Skeletal muscle satellite cell (primary cell): ENCODE data around the gene LRP8.

Experiments used
- H3K27me3 ChIP-seq: 2 replicates; pipeline ENCODE4 v1.7.0; 2013; ENCODE audit warnings: low read length; ENCODE audit not compliant: control insufficient read depth, insufficient read depth
- H3K36me3 ChIP-seq: 2 replicates; pipeline ENCODE4 v1.7.0; 2013; ENCODE audit warnings: mild to moderate bottlenecking, control low read depth, low read length; ENCODE audit not compliant: insufficient read depth
- H3K4me1 ChIP-seq: 2 replicates; pipeline ENCODE4 v1.7.0; 2013; ENCODE audit warnings: low read length; ENCODE audit not compliant: control insufficient read depth, insufficient read depth
- H3K4me2 ChIP-seq: 2 replicates; pipeline ENCODE4 v1.7.0; 2013; ENCODE audit warnings: mild to moderate bottlenecking, low read length
- H3K4me3 ChIP-seq: 2 replicates; pipeline ENCODE4 v1.7.0; 2013; ENCODE audit warnings: low read length
- H3K9ac ChIP-seq: 2 replicates; pipeline ENCODE4 v1.7.0; 2013; ENCODE audit warnings: mild to moderate bottlenecking, low read depth, low read length, moderate library complexity
- H3K9me3 ChIP-seq: replicated peaks from 2 replicates; pipeline ENCODE4 v1.7.0; 2013; ENCODE audit warnings: mild to moderate bottlenecking, control low read depth, low read length

Gene LRP8

DNA sequence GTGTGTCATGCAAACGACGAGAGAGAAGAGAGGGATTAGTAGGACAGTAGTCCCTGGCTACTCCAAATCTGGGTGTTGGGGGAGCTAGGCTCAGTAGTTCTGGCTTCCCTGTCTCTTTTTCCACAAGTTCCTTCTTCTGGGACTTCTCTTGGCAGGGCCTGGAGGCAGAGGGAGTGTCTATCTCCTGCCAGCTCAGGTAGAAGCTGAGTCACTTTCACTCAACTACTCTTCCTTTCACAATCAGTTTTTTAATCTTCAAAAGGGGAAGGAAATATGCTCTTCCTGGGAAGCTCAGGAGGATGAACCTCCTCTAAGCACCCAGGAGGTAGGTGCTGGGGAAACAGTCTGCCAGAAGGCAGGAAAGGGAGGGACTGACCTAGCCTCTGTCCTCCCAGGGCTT is 54.3 kb downstream of the LRP8 start:
- peaks cover 16% of the 10 kb centered on the region for H3K36me3 ChIP-seq
- H3K4me3 ChIP-seq = no peak overlapping the region
- no peak overlapping the region for H3K4me2 ChIP-seq
- H3K9me3 ChIP-seq = no peaks in the 10 kb centered on the region
- H3K27me3 ChIP-seq = no peaks in the 10 kb centered on the region
- no peaks in the 10 kb centered on the region for H3K4me1 ChIP-seq
- no peak overlapping the region for H3K9ac ChIP-seq

DNA sequence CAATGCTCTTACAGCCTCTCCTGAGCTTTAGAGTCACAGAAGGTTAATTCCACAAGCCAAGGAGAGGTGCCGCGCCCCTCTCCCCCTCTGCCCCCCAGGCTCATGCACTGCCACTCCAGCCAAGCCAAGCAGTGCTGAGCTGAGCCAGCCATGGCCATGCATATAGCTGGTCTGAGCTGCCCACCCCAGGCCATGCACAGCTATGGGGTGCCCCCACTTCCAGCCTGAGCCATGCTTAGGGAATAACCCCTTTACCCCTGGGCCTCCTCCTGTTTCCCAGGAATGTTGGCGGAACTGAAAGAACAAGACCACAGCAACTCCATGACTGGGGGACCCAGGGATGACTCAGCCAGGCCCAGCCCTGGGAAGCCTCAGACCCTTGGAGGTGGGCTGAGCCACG is 55.5 kb downstream of the LRP8 start:
- Histone ChIP-seq H3K36me3 (peaks cover 12% of the 10 kb centered on the region), H3K9me3 (no peaks in the 10 kb centered on the region), H3K27me3 (no peaks in the 10 kb centered on the region), H3K4me3 (no peak overlapping the region), H3K4me1 (no peaks in the 10 kb centered on the region), H3K4me2 (no peak overlapping the region), H3K9ac (no peak overlapping the region)

DNA sequence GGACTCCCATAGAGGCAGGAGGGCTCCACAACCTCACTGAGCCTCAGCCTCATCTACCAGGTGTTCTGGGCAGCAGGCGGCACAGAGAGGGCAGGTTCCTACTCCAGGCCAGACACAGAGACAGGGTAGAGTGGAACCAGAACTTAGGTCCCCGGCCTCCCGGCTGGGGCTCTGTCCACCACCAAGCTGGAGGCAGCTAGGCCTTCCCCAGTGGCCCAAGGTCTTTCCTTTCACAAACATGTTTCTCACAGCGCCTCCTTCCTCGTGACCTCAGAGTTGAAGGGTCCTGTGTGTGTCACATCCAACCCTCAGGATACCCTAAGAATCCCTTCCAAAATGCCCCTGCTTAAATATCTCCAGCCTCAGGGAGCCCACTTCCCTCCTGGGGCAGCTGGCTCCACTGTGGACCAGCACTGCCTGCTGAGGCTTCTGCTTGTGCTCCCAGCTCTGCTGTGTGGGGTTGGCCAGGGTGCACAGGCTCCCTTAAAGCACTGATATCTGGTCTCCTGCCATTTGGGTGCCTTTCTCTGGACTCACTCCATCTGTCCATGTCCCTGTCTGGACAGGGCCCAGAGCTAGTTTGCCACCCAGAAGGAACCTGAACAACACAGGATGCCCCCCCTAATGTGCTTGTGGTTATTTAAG is 56.3 kb downstream of the LRP8 start:
- H3K9ac ChIP-seq = no peak overlapping the region
- H3K36me3 ChIP-seq = peaks cover 10% of the 10 kb centered on the region
- H3K9me3 ChIP-seq = no peaks in the 10 kb centered on the region
- H3K4me3 ChIP-seq = no peak overlapping the region
- H3K27me3 ChIP-seq = no peaks in the 10 kb centered on the region
- no peak overlapping the region for H3K4me2 ChIP-seq
- H3K4me1 ChIP-seq = no peaks in the 10 kb centered on the region

DNA sequence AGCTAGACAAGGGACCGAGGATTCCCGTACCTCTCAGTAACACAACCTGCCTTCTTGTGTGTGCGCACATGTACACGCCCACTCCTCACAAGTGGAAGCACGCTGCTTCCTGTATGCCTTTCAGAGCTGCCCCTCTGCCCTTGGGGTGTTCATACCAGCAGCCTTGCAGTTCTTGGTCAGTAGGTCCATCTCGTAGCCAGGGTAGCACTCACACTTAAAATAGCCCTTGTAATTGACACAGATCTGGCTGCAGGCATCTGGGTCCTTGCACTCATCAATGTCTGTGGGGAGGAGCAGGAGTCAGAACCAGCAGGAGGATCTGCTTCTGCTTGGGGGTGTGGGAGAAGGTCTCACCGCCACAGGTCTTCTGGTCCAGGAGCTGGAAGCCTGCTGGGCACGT is 57.0 kb downstream of the LRP8 start:
- Histone ChIP-seq H3K9me3 (no peaks in the 10 kb centered on the region), H3K4me3 (no peak overlapping the region), H3K27me3 (no peaks in the 10 kb centered on the region), H3K9ac (no peak overlapping the region), H3K4me1 (no peaks in the 10 kb centered on the region), H3K36me3 (peaks cover 14% of the 10 kb centered on the region), H3K4me2 (no peak overlapping the region)

DNA sequence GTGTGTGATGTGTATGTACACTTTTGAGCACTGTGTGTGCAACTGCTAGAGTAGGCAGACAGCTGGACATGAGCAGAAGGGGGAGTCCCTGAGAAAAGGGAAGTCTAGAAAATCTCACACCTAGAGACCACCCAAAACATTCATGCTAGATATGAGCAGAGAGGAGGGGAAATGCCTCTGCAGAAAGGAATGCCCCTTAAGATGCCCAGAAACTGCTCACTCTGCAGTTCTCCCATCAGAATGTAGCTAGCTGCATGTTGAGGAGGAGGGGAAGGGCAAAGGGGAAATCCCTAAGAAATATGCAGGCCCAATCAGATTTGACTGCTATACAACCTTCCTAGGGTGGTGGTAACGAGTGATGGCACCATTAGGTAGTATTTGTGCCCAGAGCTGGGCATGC is 57.8 kb downstream of the LRP8 start:
- H3K27me3 ChIP-seq = no peaks in the 10 kb centered on the region
- peaks cover 14% of the 10 kb centered on the region for H3K36me3 ChIP-seq
- no peak overlapping the region for H3K4me3 ChIP-seq
- no peak overlapping the region for H3K4me2 ChIP-seq
- no peaks in the 10 kb centered on the region for H3K9me3 ChIP-seq
- H3K4me1 ChIP-seq = no peaks in the 10 kb centered on the region
- H3K9ac ChIP-seq = no peak overlapping the region

DNA sequence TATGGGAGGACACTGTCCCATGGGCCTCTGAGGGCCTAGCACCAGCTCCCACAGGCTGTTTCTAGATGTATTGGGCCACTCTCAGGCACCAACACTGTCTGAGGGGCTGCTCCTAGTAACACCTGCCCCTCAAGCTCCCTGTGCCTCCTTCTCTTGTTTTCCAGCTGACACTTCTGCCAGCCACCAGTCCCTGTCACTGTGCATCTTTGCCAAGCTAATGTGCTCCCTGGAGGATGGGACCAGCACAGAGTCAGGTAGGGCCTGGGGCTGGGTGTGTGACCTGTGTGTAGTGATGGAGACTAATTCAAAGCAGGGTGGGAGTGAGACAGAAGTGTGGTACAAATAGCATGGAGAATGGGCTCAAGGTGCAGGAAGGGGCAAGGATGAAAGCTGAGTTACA is 60.1 kb downstream of the LRP8 start:
- Histone ChIP-seq H3K4me3 (no peak overlapping the region), H3K36me3 (peaks cover 13% of the 10 kb centered on the region), H3K27me3 (no peaks in the 10 kb centered on the region)

DNA sequence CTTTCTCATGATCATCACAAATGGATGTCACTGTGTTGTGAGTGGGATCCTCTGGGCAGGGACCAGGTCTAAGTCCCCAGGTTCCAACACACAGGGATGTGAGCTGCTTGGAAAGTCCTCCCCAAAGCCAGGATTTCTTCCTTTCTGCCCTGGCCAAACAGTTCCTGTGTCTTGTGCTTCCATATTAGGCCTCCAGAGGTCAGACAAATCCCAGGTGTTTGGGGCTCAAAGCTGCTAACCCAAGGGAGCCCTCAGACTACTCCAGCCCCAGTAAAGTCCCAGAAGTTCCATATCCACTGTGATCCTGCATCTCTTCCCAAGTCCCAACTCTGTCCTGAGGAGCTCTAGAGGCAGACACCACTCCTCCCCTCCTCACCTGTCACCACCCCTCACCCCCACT is 61.8 kb downstream of the LRP8 start:
- no peaks in the 10 kb centered on the region for H3K27me3 ChIP-seq
- H3K36me3 ChIP-seq = peaks cover 27% of the 10 kb centered on the region
- H3K9ac ChIP-seq = no peak overlapping the region
- H3K9me3 ChIP-seq = no peaks in the 10 kb centered on the region
- no peak overlapping the region for H3K4me3 ChIP-seq
- H3K4me2 ChIP-seq = no peak overlapping the region
- H3K4me1 ChIP-seq = no peaks in the 10 kb centered on the region

More for the DNA sequence above, 60.1 kb downstream of the LRP8 start:
- no peaks in the 10 kb centered on the region for H3K4me1 ChIP-seq
- H3K9me3 ChIP-seq = no peaks in the 10 kb centered on the region
- H3K9ac ChIP-seq = no peak overlapping the region
- H3K4me2 ChIP-seq = no peak overlapping the region

DNA sequence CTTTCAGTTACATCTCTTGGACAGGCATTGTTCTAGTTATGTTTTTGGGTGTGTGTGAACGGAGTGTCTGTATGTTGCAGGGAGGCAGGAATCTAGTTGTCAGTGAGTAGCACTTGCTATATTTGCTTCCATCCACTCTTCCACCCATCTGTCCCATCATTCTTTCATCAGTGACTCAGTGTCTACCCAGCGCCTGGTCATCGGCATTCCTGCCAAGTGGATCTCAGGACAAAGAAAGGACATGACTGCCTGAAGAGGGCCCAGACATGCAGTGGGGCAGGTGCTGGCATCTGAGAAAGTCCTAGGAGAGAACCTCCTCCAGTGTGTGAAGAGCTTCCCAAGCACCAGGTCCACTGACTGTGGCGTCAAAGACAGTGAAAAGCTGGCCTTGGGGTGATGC is 62.3 kb downstream of the LRP8 start:
- H3K36me3 ChIP-seq = peaks cover 27% of the 10 kb centered on the region

DNA sequence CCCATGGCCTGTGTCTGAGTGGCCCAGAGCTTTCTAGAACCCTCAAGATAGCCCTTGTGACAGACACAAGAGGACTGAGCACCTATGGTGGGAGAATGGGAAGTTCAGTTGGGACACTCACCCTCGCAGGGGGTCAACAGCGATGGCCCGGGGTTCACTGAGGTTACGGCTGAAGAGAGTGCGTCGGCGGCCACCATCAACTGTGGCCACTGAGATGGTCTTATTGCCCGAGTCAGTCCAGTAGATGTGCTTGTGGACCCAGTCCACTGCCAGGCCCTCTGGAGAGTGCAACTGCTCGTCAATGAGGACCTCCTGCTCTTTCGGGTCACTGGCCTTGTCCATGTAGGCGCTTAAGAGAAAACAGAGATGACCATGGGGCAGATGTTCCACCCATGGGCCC is 63.8 kb downstream of the LRP8 start:
- Histone ChIP-seq H3K4me1 (no peaks in the 10 kb centered on the region), H3K4me3 (no peak overlapping the region), H3K9ac (no peak overlapping the region), H3K4me2 (no peak overlapping the region), H3K27me3 (no peaks in the 10 kb centered on the region), H3K36me3 (peaks cover 37% of the 10 kb centered on the region), H3K9me3 (no peaks in the 10 kb centered on the region)

More for the DNA sequence above, 62.3 kb downstream of the LRP8 start:
- no peak overlapping the region for H3K9ac ChIP-seq
- H3K4me1 ChIP-seq = no peaks in the 10 kb centered on the region
- H3K4me2 ChIP-seq = no peak overlapping the region
- no peak overlapping the region for H3K4me3 ChIP-seq
- no peaks in the 10 kb centered on the region for H3K9me3 ChIP-seq
- H3K27me3 ChIP-seq = no peaks in the 10 kb centered on the region

DNA sequence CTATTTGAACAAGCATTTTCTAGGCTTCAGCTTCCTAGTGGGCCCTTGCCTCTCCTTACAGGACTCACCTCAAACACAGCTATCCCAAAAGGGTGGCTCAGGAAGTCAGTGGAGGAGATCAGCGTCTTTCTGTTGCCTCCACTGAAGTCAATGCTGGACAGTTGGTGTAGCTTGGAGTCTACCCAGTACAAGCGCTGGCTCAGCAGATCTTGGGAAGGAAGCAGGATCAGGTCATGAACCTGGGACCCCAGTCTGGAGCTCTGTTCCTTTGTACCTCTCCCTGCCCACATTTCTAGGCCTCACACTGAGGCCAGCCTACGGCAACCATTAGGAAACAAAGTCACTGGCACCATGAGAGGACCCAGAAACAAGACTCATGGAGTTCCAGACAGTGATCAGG is 65.9 kb downstream of the LRP8 start:
- peaks cover 37% of the 10 kb centered on the region for H3K36me3 ChIP-seq

DNA sequence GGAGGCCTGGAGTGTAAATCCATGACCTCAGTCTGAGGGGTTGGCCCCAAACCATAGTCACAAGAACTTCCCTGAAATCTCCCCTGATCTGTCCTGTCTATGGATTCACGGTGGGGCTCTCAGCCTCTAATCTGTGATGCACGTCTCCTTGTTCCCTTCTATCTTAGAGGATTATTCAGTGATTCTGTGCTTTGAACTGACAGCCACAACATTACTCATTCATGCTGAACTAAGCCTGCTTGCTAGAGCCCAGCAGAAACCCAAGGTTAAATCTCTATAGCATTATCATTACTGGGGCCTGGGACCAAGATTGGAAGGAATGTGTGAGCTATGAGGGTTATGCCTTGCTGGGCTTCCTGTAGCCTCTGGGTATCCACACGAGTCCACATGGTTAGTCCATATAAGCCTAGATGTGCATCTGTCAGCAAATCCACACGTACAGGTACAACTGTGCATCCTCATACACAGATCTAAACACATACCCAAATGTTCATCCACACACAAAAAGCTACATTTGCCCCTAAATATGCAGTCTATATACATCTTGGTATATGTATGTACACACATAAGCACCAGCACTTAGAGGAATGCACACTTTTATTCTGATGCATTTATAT is 67.1 kb downstream of the LRP8 start:
- Histone ChIP-seq H3K27me3 (no peaks in the 10 kb centered on the region), H3K4me2 (no peak overlapping the region), H3K9me3 (no peaks in the 10 kb centered on the region), H3K9ac (no peak overlapping the region), H3K4me3 (no peak overlapping the region), H3K36me3 (peaks cover 39% of the 10 kb centered on the region), H3K4me1 (no peaks in the 10 kb centered on the region)

More for the DNA sequence above, 65.9 kb downstream of the LRP8 start:
- Histone ChIP-seq H3K4me3 (no peak overlapping the region), H3K9ac (no peak overlapping the region), H3K9me3 (no peaks in the 10 kb centered on the region), H3K4me1 (no peaks in the 10 kb centered on the region), H3K4me2 (no peak overlapping the region), H3K27me3 (no peaks in the 10 kb centered on the region)

DNA sequence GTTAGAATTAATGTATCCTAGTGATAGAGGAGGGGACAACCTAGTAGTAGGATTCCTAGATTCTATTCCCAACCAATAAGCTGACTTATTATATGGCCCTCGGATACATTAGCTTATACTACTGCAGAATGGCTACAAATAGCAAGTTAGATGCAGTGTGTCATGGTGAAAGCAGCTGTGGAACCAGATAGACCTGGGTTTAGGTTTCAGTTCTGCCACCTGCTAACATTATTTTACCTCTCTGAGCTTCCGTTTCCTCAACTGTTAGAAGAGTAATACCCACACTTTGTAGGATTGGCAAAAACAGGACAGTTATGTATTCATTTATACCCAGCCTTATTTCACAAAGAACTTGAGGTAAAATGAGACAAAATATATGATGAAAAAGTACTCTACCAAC is 67.9 kb downstream of the LRP8 start:
- Histone ChIP-seq H3K4me1 (no peaks in the 10 kb centered on the region), H3K36me3 (peaks cover 45% of the 10 kb centered on the region), H3K4me2 (no peak overlapping the region), H3K27me3 (no peaks in the 10 kb centered on the region), H3K9me3 (no peaks in the 10 kb centered on the region), H3K4me3 (no peak overlapping the region), H3K9ac (no peak overlapping the region)
